Endothelial cell of umbilical vein (primary cell): ENCODE results near the gene SBSN. TPM values are rescaled to one million over a fixed set of nuclear protein-coding genes. Genes with fewer than 3 reads are reported as not detected.

ENCODE experiments used
- BruUV-seq: library from RNA; stranded (reverse); fragments of 400-500 nt; replicated peaks from 2 replicates; lab custom pipeline; 2021; lab: Mats Ljungman, UMichigan
- CTCF ChIA-PET: fragments of 300-600, 350-600 bp; sonication (Branson Sonifier 250); formaldehyde crosslinking; loops from one replicate; lab custom pipeline; 2021; ENCODE audit warnings: antibody characterized with exemption, inconsistent platforms; lab: Charles Lee
- POLR2A ChIA-PET: fragments of 300-600, 350-600 bp; sonication (Branson Sonifier 250); formaldehyde crosslinking; loops from one replicate; lab custom pipeline; 2021; ENCODE audit warnings: antibody characterized with exemption, inconsistent platforms; lab: Charles Lee
- DNase-seq: peaks from one replicate; pipeline ENCODE4 v3.0.0-alpha.2; 2011; ENCODE audit warnings: low read depth, low spot score
- FAIRE-seq: peaks from 2 replicates; lab custom pipeline; 2011; peaks lifted over from hg19 to GRCh38; lab: Jason Lieb, UNC
- H2AFZ ChIP-seq: 2 replicates; pipeline ENCODE4 v1.6.0; 2012; ENCODE audit warnings: low read depth, low read length, control low read depth, inconsistent platforms
- H3K27ac ChIP-seq: 2 replicates; pipeline ENCODE4 v1.5.1; 2011; ENCODE audit warnings: low read depth, mild to moderate bottlenecking, control low read depth, low read length, moderate library complexity; ENCODE audit not compliant: insufficient read depth
- H3K27me3 ChIP-seq, 2 experiments: 2 replicates each; pipeline versions ENCODE4 v1.6.0 to v1.6.1; 2011; ENCODE audit warnings: low read length in 2 of 2, mixed read lengths in 1 of 2; ENCODE audit not compliant: control insufficient read depth in 2 of 2, insufficient read depth in 2 of 2
- H3K36me3 ChIP-seq, 2 experiments: 2 replicates in 1 of 2; 3 replicates in 1 of 2; pipeline ENCODE4 v1.5.1; 2011; ENCODE audit warnings: low read length in 2 of 2, mild to moderate bottlenecking in 1 of 2, moderate library complexity in 1 of 2; ENCODE audit not compliant: control insufficient read depth in 2 of 2, insufficient read depth in 2 of 2; ENCODE audit errors: extremely low read depth in 1 of 2
- H3K4me1 ChIP-seq: 3 replicates; pipeline ENCODE4 v1.5.1; 2011; ENCODE audit warnings: mild to moderate bottlenecking, low read length; ENCODE audit not compliant: control insufficient read depth, insufficient read depth; ENCODE audit errors: extremely low read depth
- H3K4me2 ChIP-seq: 2 replicates; pipeline ENCODE4 v1.6.1; 2011; ENCODE audit warnings: low read length, control low read depth, mixed read lengths; ENCODE audit not compliant: insufficient read depth
- H3K4me3 ChIP-seq, 3 experiments: fragments of 200-600 bp in 1 of 3; sonication (generic), shearing (Covaris generic) in 1 of 3; replicated peaks in 1 of 3; 2 replicates each; pipeline ENCODE4 v1.5.1; 2011 to 2016; ENCODE audit warnings: control low read depth in 3 of 3, low read length in 3 of 3, mild to moderate bottlenecking in 2 of 3, inconsistent platforms in 1 of 3, low read depth in 1 of 3, moderate library complexity in 1 of 3; ENCODE audit not compliant: insufficient read depth in 1 of 3
- H3K79me2 ChIP-seq: 2 replicates; pipeline ENCODE4 v1.6.0; 2012; ENCODE audit warnings: low read length, inconsistent platforms; ENCODE audit not compliant: control insufficient read depth, insufficient read depth
- H3K9ac ChIP-seq: replicated peaks from 2 replicates; pipeline ENCODE3; 2011; ENCODE audit warnings: low read length, control low read depth; ENCODE audit not compliant: insufficient read depth; ENCODE audit errors: extremely low read depth
- H3K9me1 ChIP-seq: replicated peaks from 3 replicates; pipeline ENCODE4 v1.6.0; 2011; ENCODE audit warnings: mild to moderate bottlenecking, low read length; ENCODE audit not compliant: control insufficient read depth, insufficient read depth; ENCODE audit errors: extremely low read depth
- H3K9me3 ChIP-seq: replicated peaks from 2 replicates; pipeline ENCODE4 v1.5.1; 2012; ENCODE audit warnings: low read length, inconsistent platforms; ENCODE audit not compliant: control insufficient read depth, insufficient read depth
- H4K20me1 ChIP-seq: replicated peaks from 2 replicates; pipeline ENCODE3; 2011; ENCODE audit warnings: mild to moderate bottlenecking, low read length; ENCODE audit not compliant: control insufficient read depth, insufficient read depth; ENCODE audit errors: extremely low read depth
- CTCF ChIP-seq, 2 donors: IDR thresholded peaks; 1 replicate in 1 of 2; 2 replicates in 1 of 2; pipeline ENCODE4 v1.5.1; 2011; ENCODE audit warnings: low read length in 2 of 2, mild to moderate bottlenecking in 2 of 2, moderate library complexity in 2 of 2, control low read depth in 1 of 2, inconsistent platforms in 1 of 2, low read depth in 1 of 2; ENCODE audit not compliant: insufficient read depth in 1 of 2; ENCODE audit errors: extremely low read depth in 1 of 2
- EZH2 ChIP-seq: IDR thresholded peaks from 2 replicates; pipeline ENCODE4 v1.6.1; 2012; ENCODE audit warnings: borderline replicate concordance, low read depth, mild to moderate bottlenecking, moderate library complexity, low read length, inconsistent platforms; ENCODE audit not compliant: severe bottlenecking
- FOS ChIP-seq: IDR thresholded peaks from 2 replicates; pipeline ENCODE4 v1.6.1; 2011; ENCODE audit warnings: mild to moderate bottlenecking, low read length, moderate library complexity, borderline replicate concordance; ENCODE audit not compliant: insufficient read depth
- GATA2 ChIP-seq: IDR thresholded peaks from 2 replicates; pipeline ENCODE4 v1.7.0; 2011; ENCODE audit warnings: low read depth, mild to moderate bottlenecking, moderate library complexity, mixed read lengths, low read length; ENCODE audit not compliant: insufficient read length, insufficient read depth
- JUN ChIP-seq: IDR thresholded peaks from 2 replicates; pipeline ENCODE4 v1.6.1; 2011; ENCODE audit warnings: borderline replicate concordance, low read depth; ENCODE audit not compliant: insufficient read length, insufficient read depth
- MYC ChIP-seq: IDR thresholded peaks from one replicate; pipeline ENCODE4 v1.6.1; 2011; ENCODE audit warnings: mild to moderate bottlenecking, low read depth, low read length
- POLR2A ChIP-seq: IDR thresholded peaks from 2 replicates; pipeline ENCODE4 v1.6.1; 2012; ENCODE audit warnings: low read depth, mild to moderate bottlenecking, control low read depth, low read length
- POLR2AphosphoS5 ChIP-seq: IDR thresholded peaks from 2 replicates; pipeline ENCODE4 v1.6.1; 2012; ENCODE audit warnings: low read depth, mild to moderate bottlenecking, control low read depth, low read length, moderate library complexity; ENCODE audit not compliant: insufficient read depth
- dilution Hi-C: fragments of 300-500 bp; cut with MboI; formaldehyde crosslinking; loops from one replicate; pipeline ENCODE4 v1.15.0; 2019; ENCODE audit warnings: low sequenced_read_pairs; ENCODE audit not compliant: extremely low pct_ligation_motif_present
- intact Hi-C: fragments of 100-400 bp; cut with micrococcal nuclease; formaldehyde crosslinking; loops from one replicate; pipeline ENCODE4 v1.10.0; 2022
- polyA plus RNA-seq, 4 experiments: library from polyadenylated mRNA; depleted of rRNA in 3 of 4; stranded (reverse) in 3 of 4; unstranded in 1 of 4; fragments of >200 nt; gene quantifications; 2 replicates each; pipeline versions ENCODE4 v1.2.1 to v1.2.3, GENCODE V29; 2011 to 2012; ENCODE audit warnings: missing spikeins in 1 of 4
- total RNA-seq: library from RNA; stranded (reverse); gene quantifications from 2 replicates; pipeline ENCODE4 v1.2.3, GENCODE V29; 2021

Gene SBSN
- total and polyA plus RNA-seq, 2 donors (not counting 3 experiments of a cell fraction or from before 2014, with no cell fraction given), result not detected

- intact Hi-C loops, result no loop called here
- BruUV-seq, result no TSS peak
Measured at GRCh38 chr19:35551091-35551810, 23.1 kb upstream of the SBSN start.

More at GRCh38 chr19:35551091-35551810, 23.1 kb upstream of the SBSN start:
- Histone ChIP-seq H3K4me2 (no peak overlapping the region), H4K20me1 (no peaks in the 10 kb centered on the region), H3K36me3 (no peaks in the 10 kb centered on the region), H3K9me3 (no peaks in the 10 kb centered on the region), H3K27me3 (no peaks in the 10 kb centered on the region), H3K4me3 (no peak overlapping the region), H3K79me2 (peaks cover 5% of the 10 kb centered on the region), H2AFZ (no peak overlapping the region), H3K27ac (no peak overlapping the region), H3K9ac (no peak overlapping the region), H3K9me1 (no peaks in the 10 kb centered on the region), H3K4me1 (peaks cover 7% of the 10 kb centered on the region)
- ChIA-PET CTCF (interaction anchor here (1.7 kb wide), 1 partner anchor 41 kb away, joined by 4 read pairs; no protein-coding TSS in a partner anchor), POLR2A (no interaction called here)
- DNase-seq (no peak), FAIRE-seq (no peak)
- no peak for TF ChIP-seq POLR2A
- no peak for TF ChIP-seq CTCF (IDR thresholded peaks at IDR 0.05; ENCODE audit: extremely low read depth in 1 of 2, insufficient read depth in 1 of 2, low read depth in 1 of 2, low read length in 2 of 2)
- TF ChIP-seq MYC, result no peak
- TF ChIP-seq POLR2AphosphoS5, result no peak
- TF ChIP-seq JUN, result no peak
- TF ChIP-seq FOS, result no peak
- TF ChIP-seq GATA2, result no peak
- TF ChIP-seq EZH2, result no peak
- dilution Hi-C loops, result no loop called here
